ENCODE measurements around the gene DCT. TPM values are rescaled to one million over a fixed set of nuclear protein-coding genes. Genes with fewer than 3 reads are reported as not detected.

Gene DCT
- total RNA-seq, 1 donor from 2014 or later: 0.08 TPM

- Histone ChIP-seq H3K27me3 (ENCODE audit: control insufficient read depth, insufficient read depth, low read length) (no peaks in the 10 kb centered on the region), H3K36me3 (ENCODE audit: control insufficient read depth, insufficient read depth, low read length) (no peaks in the 10 kb centered on the region), H3K4me3 (ENCODE audit: low read depth, low read length) (no peak overlapping the region)
- TF ChIP-seq CTCF (IDR thresholded peaks at IDR 0.05; ENCODE audit: insufficient read depth, low read length, poor library complexity, severe bottlenecking): no peak
- DNase-seq (ENCODE audit: low read depth): no peak
These were observed 83.6 kb downstream of the DCT start for GRCh38 chr13:94395860-94396259.

GRCh38 chr13:94394723-94395122 is 84.8 kb downstream of the DCT start:
- no peak for TF ChIP-seq CTCF (IDR thresholded peaks at IDR 0.05; ENCODE audit: insufficient read depth, low read length, poor library complexity, severe bottlenecking)
- no peak for DNase-seq (ENCODE audit: low read depth)
- Histone ChIP-seq H3K27me3 (ENCODE audit: control insufficient read depth, insufficient read depth, low read length) (no peaks in the 10 kb centered on the region), H3K4me3 (ENCODE audit: low read depth, low read length) (no peak overlapping the region), H3K36me3 (ENCODE audit: control insufficient read depth, insufficient read depth, low read length) (no peaks in the 10 kb centered on the region)

- no peak overlapping the region for H3K4me3 ChIP-seq (ENCODE audit: low read depth, low read length)
- no peaks in the 10 kb centered on the region for H3K36me3 ChIP-seq (ENCODE audit: control insufficient read depth, insufficient read depth, low read length)
- DNase-seq (ENCODE audit: low read depth): no peak
- H3K27me3 ChIP-seq (ENCODE audit: control insufficient read depth, insufficient read depth, low read length): no peaks in the 10 kb centered on the region
- no peak for TF ChIP-seq CTCF (IDR thresholded peaks at IDR 0.05; ENCODE audit: insufficient read depth, low read length, poor library complexity, severe bottlenecking)
These were observed 88.6 kb downstream of the DCT start for GRCh38 chr13:94390881-94391280.

GRCh38 chr13:94389604-94390351 is 89.7 kb downstream of the DCT start:
- TF ChIP-seq CTCF (IDR thresholded peaks at IDR 0.05; ENCODE audit: insufficient read depth, low read length, poor library complexity, severe bottlenecking): no peak
- no peaks in the 10 kb centered on the region for H3K27me3 ChIP-seq (ENCODE audit: control insufficient read depth, insufficient read depth, low read length)
- no peaks in the 10 kb centered on the region for H3K36me3 ChIP-seq (ENCODE audit: control insufficient read depth, insufficient read depth, low read length)
- no peak overlapping the region for H3K4me3 ChIP-seq (ENCODE audit: low read depth, low read length)
- no peak for DNase-seq (ENCODE audit: low read depth)

- DNase-seq (ENCODE audit: low read depth): no peak
- no peaks in the 10 kb centered on the region for H3K27me3 ChIP-seq (ENCODE audit: control insufficient read depth, insufficient read depth, low read length)
- TF ChIP-seq CTCF (IDR thresholded peaks at IDR 0.05; ENCODE audit: insufficient read depth, low read length, poor library complexity, severe bottlenecking): no peak
- H3K36me3 ChIP-seq (ENCODE audit: control insufficient read depth, insufficient read depth, low read length): no peaks in the 10 kb centered on the region
- H3K4me3 ChIP-seq (ENCODE audit: low read depth, low read length): no peak overlapping the region
These were observed 92.4 kb downstream of the DCT start for GRCh38 chr13:94387047-94387446.

Other genes with a start within 250 kb of the DCT start
- 12.7 and 14.3 TPM in 2 replicates for gene TGDS, start 116.5 kb upstream of the DCT start, total RNA-seq
- gene GPR180, start 122.2 kb upstream of the DCT start, total RNA-seq: 7.1 and 7.5 TPM in 2 replicates
- gene SOX21, start 232.9 kb upstream of the DCT start, total RNA-seq: not detected in 2 replicates

Measured in kidney epithelial cell (primary cell).